Type B pancreatic cell (in vitro differentiated cells): ENCODE results near the gene FYN. TPM values are rescaled to one million over a fixed set of nuclear protein-coding genes. Genes with fewer than 3 reads are reported as not detected.

Experiments
- DNase-seq: peaks from one replicate; pipeline ENCODE4 v3.0.0; 2021; ENCODE audit warnings: mixed read lengths; ENCODE audit not compliant: unreplicated experiment; ENCODE audit errors: extremely low spot score
- H3K27ac Mint-ChIP-seq: 2 replicates; pipeline ENCODE4 v1.8.0; 2021; ENCODE audit warnings: mild to moderate bottlenecking, mixed read lengths
- H3K27me3 Mint-ChIP-seq: 2 replicates; pipeline ENCODE4 v1.8.0; 2021; ENCODE audit warnings: mixed read lengths
- H3K36me3 Mint-ChIP-seq: 2 replicates; pipeline ENCODE4 v1.8.0; 2021; ENCODE audit warnings: mixed read lengths
- H3K4me1 Mint-ChIP-seq: one replicate; pipeline ENCODE4 v1.8.0; 2021; ENCODE audit warnings: mixed read lengths; ENCODE audit not compliant: unreplicated experiment
- H3K4me3 Mint-ChIP-seq: 2 replicates; pipeline ENCODE4 v1.8.0; 2021; ENCODE audit warnings: mild to moderate bottlenecking, mixed read lengths
- H3K9me3 Mint-ChIP-seq: 2 replicates; pipeline ENCODE4 v1.8.0; 2021; ENCODE audit warnings: mixed read lengths
- CTCF ChIP-seq: fragments of 200-600 bp; sonication (generic); conservative IDR thresholded peaks from 2 replicates; pipeline ENCODE4 v1.5.0; 2021; ENCODE audit warnings: antibody characterized with exemption, mild to moderate bottlenecking
- total RNA-seq: library from RNA; stranded (reverse); gene quantifications from 2 replicates; pipeline ENCODE4 v1.2.1, GENCODE V29; 2021; ENCODE audit warnings: low replicate concordance

FYN gene
- total RNA-seq, 1 donor from 2014 or later, result 131 TPM

DNA sequence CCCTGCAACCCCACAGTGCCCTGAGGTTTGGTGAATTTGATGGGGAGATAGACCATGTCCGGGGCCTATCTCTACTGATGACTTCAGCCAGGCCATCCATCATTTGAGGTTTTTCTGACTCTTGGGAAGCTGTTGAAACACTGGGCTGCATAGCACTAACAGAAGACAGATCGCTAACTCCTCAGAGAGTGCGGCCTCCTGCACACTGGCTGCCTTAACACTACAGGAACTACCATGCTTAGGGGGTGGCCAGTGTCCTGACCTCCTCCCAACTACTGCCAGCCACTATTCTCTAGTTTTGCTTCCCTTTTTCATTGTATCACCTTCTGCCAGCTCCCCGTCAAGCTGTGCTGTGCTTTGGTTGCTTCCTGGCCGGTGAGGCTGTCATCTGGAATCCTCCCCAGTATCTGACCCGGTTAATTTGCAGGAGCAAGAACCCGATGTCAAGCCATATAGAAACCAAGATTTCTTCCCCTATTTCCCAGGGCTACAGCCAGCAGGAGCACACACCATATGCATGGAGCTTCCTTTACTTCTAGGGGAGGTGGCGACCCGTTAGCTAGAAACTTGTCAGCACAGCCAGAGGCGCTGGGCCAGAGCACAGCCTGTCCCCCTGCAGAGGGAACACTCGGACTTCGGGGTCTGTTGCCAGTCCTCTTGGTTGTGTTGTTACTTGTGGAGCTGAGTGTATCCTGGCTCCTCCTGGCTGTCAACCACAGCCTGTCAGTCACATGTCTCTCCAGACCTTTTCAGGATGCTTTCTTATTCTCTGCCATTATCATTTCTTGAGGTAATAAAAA, 210.3 kb downstream of the FYN start:
- TF ChIP-seq CTCF, result peak; percentile 8
- Mint-ChIP-seq H3K27me3 (no peaks in the 10 kb centered on the region), H3K4me3 (peak overlapping the region; percentile 13), H3K36me3 (peaks cover 29% of the 10 kb centered on the region), H3K9me3 (no peaks in the 10 kb centered on the region), H3K27ac (peak overlapping the region; percentile 20), H3K4me1 (peaks cover 53% of the 10 kb centered on the region)
- no peak for DNase-seq

DNA sequence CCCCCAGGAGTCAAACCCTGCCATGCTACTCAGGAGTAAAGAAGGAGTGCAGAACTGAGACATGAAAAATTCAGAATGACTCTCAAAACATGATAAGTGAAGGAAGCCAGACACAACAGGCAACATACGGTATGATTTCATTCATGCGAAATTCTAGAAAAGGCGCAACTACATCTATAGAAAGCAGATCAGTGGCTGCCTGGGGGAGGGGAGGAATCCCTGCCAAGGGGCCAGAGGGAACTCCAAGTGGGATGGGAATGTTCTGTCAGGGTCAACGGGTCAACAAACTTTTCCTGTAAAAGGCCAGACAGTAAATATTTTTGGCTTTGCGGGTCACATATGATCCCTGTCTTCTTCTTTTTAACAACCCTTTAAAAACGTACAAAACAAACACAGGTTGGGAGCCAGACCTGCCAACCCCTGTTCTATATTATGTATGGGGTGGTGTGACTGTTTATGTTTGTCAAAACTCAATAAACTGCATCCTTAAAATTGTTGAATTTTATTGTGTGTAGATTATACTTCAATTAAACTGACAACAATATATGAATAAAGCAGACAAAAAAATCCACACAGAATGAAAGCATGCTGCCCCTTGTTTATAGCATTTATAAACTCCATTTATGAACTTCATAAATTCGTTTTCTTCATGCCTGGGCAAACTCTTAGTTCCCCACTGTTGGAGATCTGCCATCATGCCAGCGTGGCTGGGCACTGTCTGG, 211.0 kb downstream of the FYN start:
- Mint-ChIP-seq H3K27me3 (no peaks in the 10 kb centered on the region), H3K27ac (peak overlapping the region; percentile 20), H3K4me3 (peak overlapping the region; percentile 24), H3K36me3 (peaks cover 26% of the 10 kb centered on the region), H3K9me3 (no peaks in the 10 kb centered on the region), H3K4me1 (peaks cover 51% of the 10 kb centered on the region)
- TF ChIP-seq CTCF, result no peak
- DNase-seq, result no peak

GRCh38 chr6:111661541-111662061, 211.7 kb downstream of the FYN start:
- no peak for TF ChIP-seq CTCF
- peaks cover 50% of the 10 kb centered on the region for H3K4me1 Mint-ChIP-seq
- peak overlapping the region; percentile 20 for H3K27ac Mint-ChIP-seq

DNA sequence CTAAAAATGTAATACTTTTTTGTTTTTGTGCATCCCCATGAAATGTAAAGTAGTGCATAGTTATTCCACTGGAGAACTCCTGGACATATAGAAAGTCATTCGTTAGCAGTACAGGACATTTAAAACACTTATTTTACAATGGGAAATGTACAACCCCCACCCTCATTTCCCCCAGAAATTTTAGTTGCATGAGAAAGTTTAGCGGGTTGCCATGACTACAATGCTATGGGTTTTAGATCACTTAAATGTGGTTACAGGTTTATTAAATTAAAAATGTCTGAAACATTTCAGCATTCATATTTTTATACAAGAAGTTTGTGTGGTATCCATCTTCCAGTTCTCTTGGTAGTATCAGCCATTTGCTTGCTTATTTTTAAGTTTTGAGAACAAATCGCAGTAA, 212.7 kb downstream of the FYN start:
- peaks cover 50% of the 10 kb centered on the region for H3K4me1 Mint-ChIP-seq
- TF ChIP-seq CTCF, result no peak
- no peak overlapping the region for H3K4me3 Mint-ChIP-seq

More at GRCh38 chr6:111661541-111662061, 211.7 kb downstream of the FYN start:
- no peak for DNase-seq
- Mint-ChIP-seq H3K4me3 (peak overlapping the region; percentile 30), H3K36me3 (peaks cover 22% of the 10 kb centered on the region), H3K27me3 (no peaks in the 10 kb centered on the region), H3K9me3 (no peaks in the 10 kb centered on the region)

GRCh38 chr6:111658462-111659154, 214.6 kb downstream of the FYN start:
- H3K27me3 Mint-ChIP-seq, result no peaks in the 10 kb centered on the region
- H3K9me3 Mint-ChIP-seq, result no peaks in the 10 kb centered on the region
- peaks cover 8% of the 10 kb centered on the region for H3K36me3 Mint-ChIP-seq
- H3K27ac Mint-ChIP-seq, result no peak overlapping the region
- no peak for DNase-seq
- H3K4me1 Mint-ChIP-seq, result peaks cover 47% of the 10 kb centered on the region
- H3K4me3 Mint-ChIP-seq, result no peak overlapping the region
- TF ChIP-seq CTCF, result no peak

More for the DNA sequence above, 212.7 kb downstream of the FYN start:
- H3K9me3 Mint-ChIP-seq, result no peaks in the 10 kb centered on the region
- no peaks in the 10 kb centered on the region for H3K27me3 Mint-ChIP-seq
- H3K36me3 Mint-ChIP-seq, result peaks cover 22% of the 10 kb centered on the region
- DNase-seq, result no peak
- no peak overlapping the region for H3K27ac Mint-ChIP-seq
